Activated CD4-positive, alpha-beta memory T cell treated with anti-CD3 and anti-CD28 coated beads for 36 hours (primary cell): ENCODE results near the gene ENSA. TPM values are rescaled to one million over a fixed set of nuclear protein-coding genes. Genes with fewer than 3 reads are reported as not detected.
A peak's percentile ranks its signal among the peaks of the same experiment; 100 is the strongest.
"Not testable (repeated sequence)": the region's sequence is repeated elsewhere in the genome, so short reads cannot be mapped to it uniquely, and the experiment has no call there.

Experiments
- CTCF ChIA-PET: fragments of 350-600 bp; sonication (Branson Sonifier 250); formaldehyde crosslinking; loops from one replicate; lab custom pipeline; 2021; ENCODE audit warnings: antibody characterized with exemption, inconsistent platforms; lab: Charles Lee
- POLR2A ChIA-PET: fragments of 350-600 bp; sonication (Branson Sonifier 250); formaldehyde crosslinking; loops from one replicate; lab custom pipeline; 2021; ENCODE audit warnings: antibody characterized with exemption; lab: Charles Lee
- DNase-seq: peaks from one replicate; pipeline ENCODE4 v3.0.0-alpha.2; 2020
- H3K27ac Mint-ChIP-seq: one replicate; pipeline ENCODE4 v1.8.0; 2021; ENCODE audit warnings: mixed read lengths
- H3K27me3 Mint-ChIP-seq: one replicate; pipeline ENCODE4 v1.8.0; 2021; ENCODE audit warnings: mixed read lengths
- H3K36me3 Mint-ChIP-seq: one replicate; pipeline ENCODE4 v1.8.0; 2021; ENCODE audit warnings: mixed read lengths
- H3K4me1 Mint-ChIP-seq: one replicate; pipeline ENCODE4 v1.8.0; 2021; ENCODE audit warnings: low read depth, mixed read lengths
- H3K4me3 Mint-ChIP-seq: one replicate; pipeline ENCODE4 v1.8.0; 2021; ENCODE audit warnings: mild to moderate bottlenecking, mixed read lengths
- H3K9me3 Mint-ChIP-seq: one replicate; pipeline ENCODE4 v1.8.0; 2021; ENCODE audit warnings: mixed read lengths
- intact Hi-C: fragments of 100-400 bp; cut with micrococcal nuclease; formaldehyde crosslinking; loops from one replicate; pipeline ENCODE4 v1.15.1; 2023
- total RNA-seq, 2 experiments: library from RNA; stranded (reverse); gene quantifications; one replicate each; pipeline ENCODE4 v1.2.3, GENCODE V29; 2021

The ENSA gene
- total RNA-seq, 2 experiments from 2014 or later: 212 to 219 TPM

GRCh38 chr1:150604226-150604588 lies 25.2 kb downstream of the ENSA start:
- H3K36me3 Mint-ChIP-seq: peaks cover 15% of the 10 kb centered on the region
- no peaks in the 10 kb centered on the region for H3K27me3 Mint-ChIP-seq
- intact Hi-C loops: loop anchor here (1.0 kb wide), 1 partner anchor 9 kb away; no protein-coding TSS in a partner anchor
- ChIA-PET POLR2A (interaction anchor here (0.8 to 2.8 kb wide), 6 partner anchors 9 to 43 kb away, joined by 3 to 15 read pairs (median 5); partner anchors contain the start of gene MCL1), CTCF (interaction anchor here (1.4 kb wide), 2 partner anchors 9 to 44 kb away, joined by 4 to 7 read pairs; no protein-coding TSS in a partner anchor)
- peak overlapping the region; percentile 92 for H3K27ac Mint-ChIP-seq
- H3K9me3 Mint-ChIP-seq: no peaks in the 10 kb centered on the region
- DNase-seq: no peak
- H3K4me1 Mint-ChIP-seq: peaks cover 18% of the 10 kb centered on the region
- no peak overlapping the region for H3K4me3 Mint-ChIP-seq

- Mint-ChIP-seq H3K27me3 (no peaks in the 10 kb centered on the region), H3K36me3 (peaks cover 14% of the 10 kb centered on the region), H3K4me3 (no peak overlapping the region), H3K9me3 (no peaks in the 10 kb centered on the region), H3K4me1 (peaks cover 18% of the 10 kb centered on the region), H3K27ac (peak overlapping the region; percentile 39)
- ChIA-PET CTCF (interaction anchor here (1.4 kb wide), 2 partner anchors 10 to 44 kb away, joined by 4 to 7 read pairs; no protein-coding TSS in a partner anchor), POLR2A (interaction anchor here (0.7 to 2.8 kb wide), 7 partner anchors 10 to 44 kb away, joined by 3 to 15 read pairs (median 3); partner anchors contain the start of gene MCL1)
- intact Hi-C loops: loop anchor here (1.0 kb wide), 1 partner anchor 10 kb away; no protein-coding TSS in a partner anchor
- no peak for DNase-seq
Measured at GRCh38 chr1:150603711-150604110, 25.7 kb downstream of the ENSA start.

- peaks cover 14% of the 10 kb centered on the region for H3K36me3 Mint-ChIP-seq
- POLR2A ChIA-PET, CTCF ChIA-PET, H3K27me3 Mint-ChIP-seq, DNase-seq, intact Hi-C loops, H3K4me3 Mint-ChIP-seq, H3K27ac Mint-ChIP-seq, H3K9me3 Mint-ChIP-seq: not testable (repeated sequence)
- H3K4me1 Mint-ChIP-seq: peaks cover 18% of the 10 kb centered on the region
Measured at GRCh38 chr1:150602372-150602771, 27.0 kb downstream of the ENSA start.

GRCh38 chr1:150601540-150601939 lies 27.9 kb downstream of the ENSA start:
- intact Hi-C loops: no loop called here
- Mint-ChIP-seq H3K36me3 (peaks cover 14% of the 10 kb centered on the region), H3K9me3 (no peaks in the 10 kb centered on the region), H3K27ac (no peak overlapping the region), H3K4me3 (no peak overlapping the region), H3K4me1 (peaks cover 22% of the 10 kb centered on the region), H3K27me3 (no peaks in the 10 kb centered on the region)
- POLR2A ChIA-PET: no interaction called here
- no peak for DNase-seq
- CTCF ChIA-PET: no interaction called here

GRCh38 chr1:150598346-150598745 lies 31.1 kb downstream of the ENSA start:
- H3K4me1 Mint-ChIP-seq: peaks cover 17% of the 10 kb centered on the region
- H3K27ac Mint-ChIP-seq, H3K27me3 Mint-ChIP-seq, H3K9me3 Mint-ChIP-seq, CTCF ChIA-PET, POLR2A ChIA-PET, H3K4me3 Mint-ChIP-seq, DNase-seq, intact Hi-C loops: not testable (repeated sequence)
- H3K36me3 Mint-ChIP-seq: peaks cover 10% of the 10 kb centered on the region

GRCh38 chr1:150596976-150597375 lies 32.4 kb downstream of the ENSA start:
- CTCF ChIA-PET: interaction anchor here (0.6 to 1.8 kb wide), 2 partner anchors 36 to 314 kb away, joined by 3 to 7 read pairs; no protein-coding TSS in a partner anchor
- intact Hi-C loops: no loop called here

GRCh38 chr1:150596095-150596892 lies 33.1 kb downstream of the ENSA start:
- Mint-ChIP-seq H3K27me3 (no peaks in the 10 kb centered on the region), H3K4me3 (no peak overlapping the region), H3K4me1 (peaks cover 15% of the 10 kb centered on the region), H3K27ac (peak overlapping the region; percentile 47), H3K36me3 (peaks cover 7% of the 10 kb centered on the region), H3K9me3 (no peaks in the 10 kb centered on the region)
- intact Hi-C loops: no loop called here
- ChIA-PET CTCF (interaction anchor here (1.8 kb wide), 1 partner anchor 36 kb away, joined by 7 read pairs; no protein-coding TSS in a partner anchor), POLR2A (no interaction called here)
- no peak for DNase-seq

More at GRCh38 chr1:150596976-150597375, 32.4 kb downstream of the ENSA start:
- H3K27ac Mint-ChIP-seq: no peak overlapping the region
- H3K4me1 Mint-ChIP-seq: peaks cover 15% of the 10 kb centered on the region
- POLR2A ChIA-PET: no interaction called here
- H3K27me3 Mint-ChIP-seq: no peaks in the 10 kb centered on the region
- DNase-seq: no peak
- H3K4me3 Mint-ChIP-seq: no peak overlapping the region
- H3K36me3 Mint-ChIP-seq: peaks cover 7% of the 10 kb centered on the region
- no peaks in the 10 kb centered on the region for H3K9me3 Mint-ChIP-seq

- Mint-ChIP-seq H3K9me3 (no peaks in the 10 kb centered on the region), H3K4me3 (no peak overlapping the region), H3K4me1 (peaks cover 19% of the 10 kb centered on the region), H3K27me3 (peaks cover 2% of the 10 kb centered on the region), H3K27ac (no peak overlapping the region), H3K36me3 (peaks cover 19% of the 10 kb centered on the region)
- no peak for DNase-seq
- CTCF ChIA-PET: no interaction called here
- intact Hi-C loops: no loop called here
- POLR2A ChIA-PET: no interaction called here
Measured at GRCh38 chr1:150582371-150582770, 47.0 kb downstream of the ENSA start.

- CTCF ChIA-PET: interaction anchor here (15.1 kb wide), 1 partner anchor 19 kb away, joined by 276 read pairs; no protein-coding TSS in a partner anchor
- H3K4me3 Mint-ChIP-seq, DNase-seq, H3K27me3 Mint-ChIP-seq, intact Hi-C loops, H3K9me3 Mint-ChIP-seq, H3K27ac Mint-ChIP-seq: not testable (repeated sequence)
- H3K36me3 Mint-ChIP-seq: peaks cover 23% of the 10 kb centered on the region
- POLR2A ChIA-PET: interaction anchor here (6.0 kb wide), 1 partner anchor 31 kb away, joined by 105 read pairs; no protein-coding TSS in a partner anchor
- H3K4me1 Mint-ChIP-seq: peaks cover 19% of the 10 kb centered on the region
Measured at GRCh38 chr1:150581962-150582361, 47.5 kb downstream of the ENSA start.

- Mint-ChIP-seq H3K36me3 (peaks cover 28% of the 10 kb centered on the region), H3K4me3 (peak overlapping the region; percentile 93), H3K4me1 (peaks cover 19% of the 10 kb centered on the region)
- ChIA-PET POLR2A (interaction anchor here (6.0 to 12.6 kb wide), 2 partner anchors 17 to 31 kb away, joined by 105 to 527 read pairs; no protein-coding TSS in a partner anchor), CTCF (interaction anchor here (1.2 to 15.1 kb wide), 2 partner anchors 18 to 40 kb away, joined by 4 to 276 read pairs; no protein-coding TSS in a partner anchor)
- intact Hi-C loops, H3K27me3 Mint-ChIP-seq, H3K9me3 Mint-ChIP-seq, DNase-seq, H3K27ac Mint-ChIP-seq: not testable (repeated sequence)
Measured at GRCh38 chr1:150581437-150581836, 48.0 kb downstream of the ENSA start.

GRCh38 chr1:150580966-150581365 lies 48.4 kb downstream of the ENSA start:
- DNase-seq, intact Hi-C loops, H3K9me3 Mint-ChIP-seq, H3K27me3 Mint-ChIP-seq: not testable (repeated sequence)
- peak overlapping the region; percentile 92 for H3K27ac Mint-ChIP-seq
- H3K4me1 Mint-ChIP-seq: peaks cover 19% of the 10 kb centered on the region
- peaks cover 33% of the 10 kb centered on the region for H3K36me3 Mint-ChIP-seq
- ChIA-PET CTCF (interaction anchor here (1.0 to 15.1 kb wide), 3 partner anchors 18 to 415 kb away, joined by 3 to 276 read pairs (median 4); no protein-coding TSS in a partner anchor), POLR2A (interaction anchor here (6.0 to 12.6 kb wide), 2 partner anchors 16 to 32 kb away, joined by 105 to 527 read pairs; no protein-coding TSS in a partner anchor)
- peak overlapping the region; percentile 93 for H3K4me3 Mint-ChIP-seq
